ENCODE measurements around the gene ENO4.

DNA sequence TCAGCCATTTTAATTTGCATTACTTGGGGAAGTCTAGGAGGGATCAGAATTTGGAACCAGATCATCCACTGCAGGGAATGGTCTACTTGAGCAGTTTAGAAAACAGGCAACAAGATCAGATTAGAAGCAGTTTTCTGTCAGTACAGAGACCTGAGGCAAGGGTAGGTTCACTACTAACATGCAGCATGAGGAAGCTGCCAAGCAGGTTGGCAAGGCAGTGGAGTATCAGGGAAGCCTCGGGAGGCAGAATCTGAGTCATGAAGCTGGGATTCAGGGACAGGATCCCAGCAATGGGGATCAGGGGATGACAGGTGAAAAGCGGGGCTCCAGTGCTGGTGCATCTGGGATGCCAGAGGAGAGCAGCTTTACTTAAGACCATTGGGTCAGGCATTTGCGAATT is 28.1 kb downstream of the ENO4 start:
- TF ChIP-seq, protein P1, sequence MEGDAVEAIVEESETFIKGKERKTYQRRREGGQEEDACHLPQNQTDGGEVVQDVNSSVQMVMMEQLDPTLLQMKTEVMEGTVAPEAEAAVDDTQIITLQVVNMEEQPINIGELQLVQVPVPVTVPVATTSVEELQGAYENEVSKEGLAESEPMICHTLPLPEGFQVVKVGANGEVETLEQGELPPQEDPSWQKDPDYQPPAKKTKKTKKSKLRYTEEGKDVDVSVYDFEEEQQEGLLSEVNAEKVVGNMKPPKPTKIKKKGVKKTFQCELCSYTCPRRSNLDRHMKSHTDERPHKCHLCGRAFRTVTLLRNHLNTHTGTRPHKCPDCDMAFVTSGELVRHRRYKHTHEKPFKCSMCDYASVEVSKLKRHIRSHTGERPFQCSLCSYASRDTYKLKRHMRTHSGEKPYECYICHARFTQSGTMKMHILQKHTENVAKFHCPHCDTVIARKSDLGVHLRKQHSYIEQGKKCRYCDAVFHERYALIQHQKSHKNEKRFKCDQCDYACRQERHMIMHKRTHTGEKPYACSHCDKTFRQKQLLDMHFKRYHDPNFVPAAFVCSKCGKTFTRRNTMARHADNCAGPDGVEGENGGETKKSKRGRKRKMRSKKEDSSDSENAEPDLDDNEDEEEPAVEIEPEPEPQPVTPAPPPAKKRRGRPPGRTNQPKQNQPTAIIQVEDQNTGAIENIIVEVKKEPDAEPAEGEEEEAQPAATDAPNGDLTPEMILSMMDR (IDR thresholded peaks at IDR 0.05; ENCODE audit: low read depth, low read length), result no peak
- no peak for TF ChIP-seq EZH2phosphoT487 (IDR thresholded peaks at IDR 0.05; ENCODE audit: low read depth)

All from OCI-LY3 (cell line).